DND-41 (cell line): ENCODE results near the gene HLA-DPB1.

Experiments
- ATAC-seq: fragments of 200-7000 bp; cut with Tn5 transposase; 3 replicates; pipeline ENCODE4 v1.9.1; 2021; ENCODE audit warnings: low read depth; ENCODE audit not compliant: insufficient read depth
- DNase-seq: peaks from one replicate; pipeline ENCODE4 v3.0.0-alpha.2; 2020
- H2AFZ ChIP-seq: 2 replicates; pipeline ENCODE4 v1.6.0; 2012; ENCODE audit warnings: low read depth, low read length
- H3K27ac ChIP-seq: 2 replicates; pipeline ENCODE4 v1.5.1; 2012; ENCODE audit warnings: low read length, inconsistent platforms
- H3K27me3 ChIP-seq: fragments of 200-600 bp; sonication (generic); 2 replicates; pipeline ENCODE4 v1.6.0; 2012; ENCODE audit warnings: low read length, mild to moderate bottlenecking, inconsistent platforms; ENCODE audit not compliant: insufficient read depth, poor library complexity
- H3K36me3 ChIP-seq: 2 replicates; pipeline ENCODE4 v1.5.1; 2012; ENCODE audit warnings: low read length, inconsistent platforms; ENCODE audit not compliant: insufficient read depth
- H3K4me1 ChIP-seq: 2 replicates; pipeline ENCODE4 v1.5.1; 2012; ENCODE audit warnings: mild to moderate bottlenecking, low read length; ENCODE audit not compliant: insufficient read depth
- H3K4me2 ChIP-seq: 2 replicates; pipeline ENCODE4 v1.6.0; 2012; ENCODE audit warnings: mild to moderate bottlenecking, moderate library complexity, low read length, inconsistent platforms; ENCODE audit not compliant: insufficient read depth
- H3K4me3 ChIP-seq, 2 experiments: fragments of 200-600 bp in 1 of 2; shearing (Covaris generic) in 1 of 2; 2 replicates each; pipeline ENCODE4 v1.5.1; 2012 to 2016; ENCODE audit warnings: inconsistent platforms in 2 of 2, low read length in 2 of 2, mild to moderate bottlenecking in 2 of 2, low read depth in 1 of 2, moderate library complexity in 1 of 2
- H3K79me2 ChIP-seq: 2 replicates; pipeline ENCODE4 v1.6.0; 2012; ENCODE audit warnings: low read length, inconsistent platforms; ENCODE audit not compliant: insufficient read depth
- H3K9ac ChIP-seq: 2 replicates; pipeline ENCODE4 v1.6.0; 2012; ENCODE audit warnings: low read depth, mild to moderate bottlenecking, inconsistent platforms, low read length, moderate library complexity
- H3K9me3 ChIP-seq: 2 replicates; pipeline ENCODE4 v1.5.1; 2012; ENCODE audit warnings: low read length, moderate library complexity, mild to moderate bottlenecking, inconsistent platforms; ENCODE audit not compliant: insufficient read depth, severe bottlenecking
- H4K20me1 ChIP-seq: 2 replicates; pipeline ENCODE4 v1.6.0; 2012; ENCODE audit warnings: low read length; ENCODE audit not compliant: insufficient read depth
- EZH2 ChIP-seq: IDR thresholded peaks from 3 replicates; pipeline ENCODE4 v1.6.1; 2012; ENCODE audit warnings: borderline replicate concordance, low read depth, mild to moderate bottlenecking, moderate library complexity, low read length, inconsistent platforms; ENCODE audit not compliant: severe bottlenecking
- TF ChIP-seq, protein P1 (sequence below): IDR thresholded peaks from 2 replicates; pipeline ENCODE4 v1.5.1; 2012; ENCODE audit warnings: borderline replicate concordance, low read length, moderate library complexity, mild to moderate bottlenecking; ENCODE audit not compliant: poor library complexity, severe bottlenecking; ENCODE audit errors: extremely low read depth

The HLA-DPB1 gene

DNA sequence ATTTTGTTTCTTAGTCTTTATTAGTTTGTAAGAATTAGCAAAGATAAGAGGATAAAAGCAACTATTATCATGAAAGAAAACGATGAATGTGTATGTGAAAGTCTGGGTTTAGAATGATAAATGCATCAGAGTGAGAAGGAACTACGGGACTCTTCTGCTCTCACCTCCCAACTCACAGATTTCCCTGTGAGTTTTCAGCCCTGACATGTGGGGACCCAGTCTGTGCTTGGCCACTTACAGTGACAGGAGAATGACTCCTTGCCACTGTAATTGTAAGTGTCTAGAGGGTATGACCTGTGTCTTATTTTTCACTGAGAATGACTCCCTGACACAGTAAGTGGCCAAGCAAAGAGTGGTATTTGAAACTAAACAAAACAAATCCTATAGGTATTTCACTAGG, 4.9 kb upstream of the HLA-DPB1 start:
- H3K4me3 ChIP-seq, result no peak overlapping the region
- DNase-seq (no peak), ATAC-seq (no peak)
- no peak overlapping the region for H3K9ac ChIP-seq
- H4K20me1 ChIP-seq, result no peaks in the 10 kb centered on the region
- no peak overlapping the region for H3K27ac ChIP-seq
- no peaks in the 10 kb centered on the region for H3K36me3 ChIP-seq
- TF ChIP-seq, protein P1, sequence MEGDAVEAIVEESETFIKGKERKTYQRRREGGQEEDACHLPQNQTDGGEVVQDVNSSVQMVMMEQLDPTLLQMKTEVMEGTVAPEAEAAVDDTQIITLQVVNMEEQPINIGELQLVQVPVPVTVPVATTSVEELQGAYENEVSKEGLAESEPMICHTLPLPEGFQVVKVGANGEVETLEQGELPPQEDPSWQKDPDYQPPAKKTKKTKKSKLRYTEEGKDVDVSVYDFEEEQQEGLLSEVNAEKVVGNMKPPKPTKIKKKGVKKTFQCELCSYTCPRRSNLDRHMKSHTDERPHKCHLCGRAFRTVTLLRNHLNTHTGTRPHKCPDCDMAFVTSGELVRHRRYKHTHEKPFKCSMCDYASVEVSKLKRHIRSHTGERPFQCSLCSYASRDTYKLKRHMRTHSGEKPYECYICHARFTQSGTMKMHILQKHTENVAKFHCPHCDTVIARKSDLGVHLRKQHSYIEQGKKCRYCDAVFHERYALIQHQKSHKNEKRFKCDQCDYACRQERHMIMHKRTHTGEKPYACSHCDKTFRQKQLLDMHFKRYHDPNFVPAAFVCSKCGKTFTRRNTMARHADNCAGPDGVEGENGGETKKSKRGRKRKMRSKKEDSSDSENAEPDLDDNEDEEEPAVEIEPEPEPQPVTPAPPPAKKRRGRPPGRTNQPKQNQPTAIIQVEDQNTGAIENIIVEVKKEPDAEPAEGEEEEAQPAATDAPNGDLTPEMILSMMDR, result no peak
- TF ChIP-seq EZH2, result no peak
- H3K27me3 ChIP-seq, result peaks cover 61% of the 10 kb centered on the region
- H3K4me1 ChIP-seq, result no peaks in the 10 kb centered on the region
- no peaks in the 10 kb centered on the region for H3K9me3 ChIP-seq
- no peak overlapping the region for H3K4me2 ChIP-seq
- no peak overlapping the region for H2AFZ ChIP-seq
- H3K79me2 ChIP-seq, result no peaks in the 10 kb centered on the region

DNA sequence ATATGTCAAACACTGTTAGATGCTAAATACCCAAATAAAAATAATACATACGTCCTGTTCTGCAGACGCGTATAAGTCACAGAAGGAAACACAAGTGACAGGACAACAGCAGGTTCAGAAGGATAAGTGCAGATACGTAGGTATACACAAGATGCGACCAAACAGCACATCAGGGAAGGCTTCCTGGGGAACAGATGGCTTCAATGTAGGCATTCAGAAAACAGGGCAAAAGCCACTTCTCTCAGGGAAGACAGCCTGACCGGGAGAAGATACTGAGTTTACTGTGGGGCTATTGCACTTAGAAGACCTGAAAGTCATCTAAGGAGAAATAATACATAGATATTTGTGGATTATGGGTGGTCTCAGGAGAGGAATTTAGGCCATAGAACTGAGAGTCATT, 4.2 kb upstream of the HLA-DPB1 start:
- peaks cover 63% of the 10 kb centered on the region for H3K27me3 ChIP-seq
- no peak for TF ChIP-seq EZH2
- TF ChIP-seq, protein P1, result no peak
- no peaks in the 10 kb centered on the region for H3K9me3 ChIP-seq
- H3K79me2 ChIP-seq, result no peaks in the 10 kb centered on the region
- no peaks in the 10 kb centered on the region for H3K4me1 ChIP-seq
- no peak overlapping the region for H3K4me3 ChIP-seq
- H3K4me2 ChIP-seq, result no peak overlapping the region
- H3K27ac ChIP-seq, result no peak overlapping the region
- no peaks in the 10 kb centered on the region for H3K36me3 ChIP-seq
- H2AFZ ChIP-seq, result no peak overlapping the region
- no peak for DNase-seq
- H4K20me1 ChIP-seq, result no peaks in the 10 kb centered on the region
- ATAC-seq, result no peak
- H3K9ac ChIP-seq, result no peak overlapping the region

DNA sequence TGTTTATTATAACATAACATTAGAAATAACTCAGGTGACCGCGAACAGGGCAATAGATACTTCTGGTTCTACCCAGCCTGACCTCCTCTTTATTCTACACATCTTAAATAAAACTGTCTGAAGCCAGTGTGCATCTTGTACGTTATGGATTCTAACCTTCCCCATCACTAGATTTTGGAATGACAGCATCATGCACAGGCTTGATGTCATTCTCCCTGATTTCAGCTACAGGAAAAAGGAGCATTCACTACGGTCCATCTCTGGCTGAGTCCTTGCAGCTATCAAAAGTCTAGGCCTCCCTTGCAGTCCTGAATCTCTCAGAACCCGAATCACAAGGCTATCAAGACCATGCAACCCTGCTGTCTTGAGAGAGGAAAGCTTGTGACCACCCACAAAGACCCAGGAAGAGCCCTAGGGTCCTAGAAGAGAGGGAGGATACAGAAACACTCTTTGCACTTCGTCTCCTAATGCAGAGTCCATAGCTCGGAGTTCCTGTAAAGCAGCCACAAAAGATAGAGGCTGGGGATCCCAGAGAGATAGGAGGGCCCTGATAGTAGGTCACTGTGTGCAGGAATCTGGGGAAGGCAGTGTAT, 3.2 kb upstream of the HLA-DPB1 start:
- TF ChIP-seq EZH2, result no peak
- no peaks in the 10 kb centered on the region for H3K36me3 ChIP-seq
- no peaks in the 10 kb centered on the region for H3K79me2 ChIP-seq
- H3K4me3 ChIP-seq, result no peak overlapping the region
- ATAC-seq, result no peak
- no peak overlapping the region for H2AFZ ChIP-seq
- peaks cover 56% of the 10 kb centered on the region for H3K27me3 ChIP-seq
- no peak overlapping the region for H3K9ac ChIP-seq
- H3K27ac ChIP-seq, result no peak overlapping the region
- no peaks in the 10 kb centered on the region for H4K20me1 ChIP-seq
- no peaks in the 10 kb centered on the region for H3K4me1 ChIP-seq
- DNase-seq, result no peak
- no peaks in the 10 kb centered on the region for H3K9me3 ChIP-seq
- H3K4me2 ChIP-seq, result no peak overlapping the region

DNA sequence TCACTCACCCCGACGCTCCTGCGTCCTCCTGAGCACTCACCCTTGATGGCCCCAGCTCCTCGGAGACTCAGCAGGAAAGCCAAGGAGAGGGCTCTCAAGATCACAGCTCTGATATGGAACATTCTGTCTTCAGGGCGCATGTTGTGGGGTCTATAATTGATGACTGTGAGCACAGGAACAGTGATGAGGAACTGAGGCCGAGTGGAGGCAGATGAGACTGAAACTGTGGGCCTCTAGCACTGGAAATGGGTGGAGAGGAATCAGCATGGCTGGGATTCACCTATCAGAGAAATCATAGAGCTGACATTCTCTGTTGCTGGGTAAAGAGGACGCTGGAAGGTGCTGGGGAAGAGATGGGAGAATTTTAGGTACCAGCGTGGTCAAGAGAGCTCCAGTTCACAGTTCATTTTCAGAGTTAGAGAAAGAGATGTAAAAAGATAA, 2.3 kb upstream of the HLA-DPB1 start, which contains the start of gene HLA-DPA1:
Gene HLA-DPA1, minus strand, starts transcription at position 219 of the 441 bp plus-strand sequence.
- ATAC-seq (peak; percentile 44; the same call in 1 of the 3 replicates), DNase-seq (no peak)
- TF ChIP-seq EZH2, result no peak
- TF ChIP-seq, protein P1, result no peak
- Histone ChIP-seq H3K36me3 (no peaks in the 10 kb centered on the region), H2AFZ (no peak within 1 kb of the TSS), H3K27ac (no peak within 1 kb of the TSS), H3K4me2 (no peak within 1 kb of the TSS), H3K4me3 (no peak within 1 kb of the TSS), H3K4me1 (no peaks in the 10 kb centered on the region), H3K27me3 (peaks cover 62% of the 10 kb centered on the region), H3K79me2 (no peaks in the 10 kb centered on the region), H4K20me1 (0 out of 2 replicates have a peak, but pooled peaks cover 2% of the 10 kb centered on the region), H3K9ac (no peak within 1 kb of the TSS), H3K9me3 (no peaks in the 10 kb centered on the region)
